Keratinocyte (primary cell): ENCODE results near the gene CDH15. TPM values are rescaled to one million over a fixed set of nuclear protein-coding genes. Genes with fewer than 3 reads are reported as not detected.

Experiments used
- DNase-seq: peaks from one replicate; pipeline ENCODE4 v3.0.0-alpha.2; 2011; ENCODE audit warnings: low read depth, missing footprints, low spot score
- FAIRE-seq: peaks from 2 replicates; lab custom pipeline; 2011; peaks lifted over from hg19 to GRCh38; lab: Jason Lieb, UNC
- H2AFZ ChIP-seq: 2 replicates; pipeline ENCODE4 v1.6.0; 2012; ENCODE audit warnings: low read length, control low read depth, inconsistent platforms; ENCODE audit not compliant: control insufficient read depth
- H3K27ac ChIP-seq: 2 replicates; pipeline ENCODE4 v1.5.1; 2011; ENCODE audit warnings: low read length; ENCODE audit not compliant: control insufficient read depth, insufficient read depth
- H3K27me3 ChIP-seq: 3 replicates; pipeline ENCODE4 v1.6.0; 2011; ENCODE audit warnings: low read length; ENCODE audit not compliant: control insufficient read depth, insufficient read depth; ENCODE audit errors: extremely low read depth
- H3K36me3 ChIP-seq, 2 experiments: 2 replicates in 1 of 2; 3 replicates in 1 of 2; pipeline ENCODE4 v1.5.1; 2011; ENCODE audit warnings: low read length in 2 of 2, mild to moderate bottlenecking in 1 of 2; ENCODE audit not compliant: control insufficient read depth in 2 of 2, insufficient read depth in 2 of 2; ENCODE audit errors: extremely low read depth in 1 of 2
- H3K4me1 ChIP-seq: 3 replicates; pipeline ENCODE4 v1.5.1; 2011; ENCODE audit warnings: low read length; ENCODE audit not compliant: control insufficient read depth, insufficient read depth; ENCODE audit errors: extremely low read depth
- H3K4me2 ChIP-seq: 3 replicates; pipeline ENCODE4 v1.6.0; 2011; ENCODE audit warnings: low read depth, low read length; ENCODE audit not compliant: control insufficient read depth, insufficient read depth; ENCODE audit errors: extremely low read depth
- H3K4me3 ChIP-seq, 3 experiments: fragments of 200-600 bp in 1 of 3; sonication (generic) in 1 of 3; 2 replicates in 2 of 3; 3 replicates in 1 of 3; pipeline ENCODE4 v1.5.1; 2011 to 2016; ENCODE audit warnings: low read length in 3 of 3, mild to moderate bottlenecking in 3 of 3, control low read depth in 2 of 3, inconsistent platforms in 1 of 3, low read depth in 1 of 3, mixed read lengths in 1 of 3, mixed run types in 1 of 3, moderate library complexity in 1 of 3; ENCODE audit not compliant: control insufficient read depth in 2 of 3, insufficient read depth in 2 of 3; ENCODE audit errors: extremely low read depth in 1 of 3
- H3K79me2 ChIP-seq: 2 replicates; pipeline ENCODE4 v1.6.0; 2012; ENCODE audit warnings: low read length; ENCODE audit not compliant: control insufficient read depth, insufficient read depth
- H3K9ac ChIP-seq: 3 replicates; pipeline ENCODE4 v1.6.0; 2011; ENCODE audit warnings: low read length; ENCODE audit not compliant: control insufficient read depth, insufficient read depth; ENCODE audit errors: extremely low read depth
- H3K9me1 ChIP-seq: 3 replicates; pipeline ENCODE4 v1.6.0; 2011; ENCODE audit warnings: low read length; ENCODE audit not compliant: control insufficient read depth, insufficient read depth; ENCODE audit errors: extremely low read depth
- H3K9me3 ChIP-seq: 2 replicates; pipeline ENCODE4 v1.5.1; 2012; ENCODE audit warnings: low read depth, low read length; ENCODE audit not compliant: control insufficient read depth
- H4K20me1 ChIP-seq: 3 replicates; pipeline ENCODE4 v1.6.0; 2011; ENCODE audit warnings: low read length; ENCODE audit not compliant: control insufficient read depth, insufficient read depth; ENCODE audit errors: extremely low read depth
- CTCF ChIP-seq, 3 experiments: IDR thresholded peaks in 1 of 3; conservative IDR thresholded peaks in 1 of 3; optimal IDR thresholded peaks in 1 of 3; 2 replicates in 2 of 3; 3 replicates in 1 of 3; pipeline versions ENCODE3 to v1.5.1; 2011; ENCODE audit warnings: low read length in 3 of 3, mild to moderate bottlenecking in 3 of 3, moderate library complexity in 2 of 3, control low read depth in 1 of 3, inconsistent platforms in 1 of 3; ENCODE audit not compliant: insufficient read depth in 2 of 3; ENCODE audit errors: extremely low read depth in 1 of 3
- EZH2 ChIP-seq: IDR thresholded peaks from one replicate; pipeline ENCODE4 v1.6.1; 2012; ENCODE audit warnings: inconsistent platforms, mild to moderate bottlenecking, low read length, moderate library complexity
- dilution Hi-C: fragments of 300-500 bp; cut with MboI; formaldehyde crosslinking; loops from one replicate; pipeline ENCODE4 v1.7.0; 2020; ENCODE audit warnings: low sequenced_read_pairs; ENCODE audit not compliant: extremely low pct_ligation_motif_present
- polyA plus RNA-seq, 5 experiments: library from polyadenylated mRNA; depleted of rRNA in 3 of 5; stranded (reverse) in 3 of 5; stranded (forward) in 1 of 5; unstranded in 1 of 5; fragments of >200 nt; gene quantifications; 1 replicate in 1 of 5; 2 replicates in 3 of 5; 3 replicates in 1 of 5; pipeline versions ENCODE4 v1.2.1 to v1.2.3, GENCODE V29; 2011 to 2012; ENCODE audit warnings: missing spikeins in 2 of 5, low read depth in 1 of 5, low replicate concordance in 1 of 5

The CDH15 gene
- polyA plus RNA-seq, 1 donor (not counting 4 experiments of a cell fraction or from before 2014, with no cell fraction given) = not detected

DNA sequence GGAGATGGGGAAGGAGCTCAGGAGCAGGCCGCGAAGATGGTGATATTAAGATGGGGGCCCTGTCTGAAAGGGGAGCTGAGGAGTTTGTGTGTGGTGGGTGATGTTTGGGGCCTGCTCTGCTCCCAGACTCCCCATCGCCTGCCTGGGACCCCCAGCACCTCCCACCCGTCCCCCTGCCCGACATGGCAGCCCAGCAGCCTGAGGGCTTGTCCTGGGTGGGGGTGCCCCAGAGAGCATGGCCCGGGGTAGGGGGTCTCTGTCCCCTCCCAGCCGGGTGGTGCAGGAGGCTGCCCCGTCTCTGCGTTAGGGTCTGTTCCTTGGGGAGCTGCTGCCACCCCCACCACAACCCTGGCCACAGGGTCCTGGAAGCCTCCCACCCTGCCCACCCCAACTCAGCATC, 5.2 kb downstream of the CDH15 start:
- H3K9ac ChIP-seq = no peak overlapping the region
- no peak overlapping the region for H3K4me2 ChIP-seq
- no peaks in the 10 kb centered on the region for H3K36me3 ChIP-seq
- H2AFZ ChIP-seq = no peak overlapping the region
- TF ChIP-seq EZH2 = no peak
- no peak for TF ChIP-seq CTCF (optimal IDR thresholded peaks at IDR 0.05 in 1 of 3, IDR thresholded peaks at IDR 0.05 in 1 of 3, conservative IDR thresholded peaks at IDR 0.05 in 1 of 3; ENCODE audit: extremely low read depth in 1 of 3, insufficient read depth in 2 of 3, low read length in 3 of 3)
- FAIRE-seq (no peak), DNase-seq (no peak)
- peaks cover 35% of the 10 kb centered on the region for H3K27me3 ChIP-seq
- no peak overlapping the region for H3K4me3 ChIP-seq
- no peak overlapping the region for H3K27ac ChIP-seq
- dilution Hi-C loops = no loop called here
- no peaks in the 10 kb centered on the region for H3K9me1 ChIP-seq
- no peaks in the 10 kb centered on the region for H4K20me1 ChIP-seq
- no peaks in the 10 kb centered on the region for H3K79me2 ChIP-seq
- H3K9me3 ChIP-seq = no peaks in the 10 kb centered on the region
- H3K4me1 ChIP-seq = peaks cover 2% of the 10 kb centered on the region

DNA sequence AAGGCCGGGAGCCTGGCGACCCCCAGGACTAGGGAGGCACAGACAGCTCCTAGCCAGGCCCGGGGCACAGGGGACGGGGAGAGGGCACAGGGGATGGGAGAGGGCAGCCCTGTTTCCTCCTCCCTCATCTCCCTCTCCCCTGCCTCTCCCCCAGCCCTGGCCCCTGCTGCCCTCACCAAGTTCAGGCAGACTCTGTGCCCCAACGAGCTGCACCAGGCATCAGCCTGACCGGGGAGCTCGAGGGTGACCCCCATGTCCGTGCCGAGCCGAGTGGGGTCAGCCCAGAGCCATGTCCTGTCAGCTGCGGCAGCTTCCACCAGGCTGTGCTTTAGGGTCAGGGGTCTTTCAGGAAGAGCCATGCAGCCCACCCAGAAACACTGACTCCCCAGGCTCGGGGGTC, 6.0 kb downstream of the CDH15 start:
- Histone ChIP-seq H4K20me1 (no peaks in the 10 kb centered on the region), H3K9me1 (no peaks in the 10 kb centered on the region), H3K4me1 (peaks cover 2% of the 10 kb centered on the region), H3K79me2 (no peaks in the 10 kb centered on the region), H3K4me2 (no peak overlapping the region), H2AFZ (no peak overlapping the region), H3K27me3 (peaks cover 28% of the 10 kb centered on the region), H3K4me3 (no peak overlapping the region), H3K9ac (no peak overlapping the region), H3K9me3 (no peaks in the 10 kb centered on the region), H3K27ac (no peak overlapping the region), H3K36me3 (no peaks in the 10 kb centered on the region)
- no peak for TF ChIP-seq EZH2
- FAIRE-seq = no peak
- DNase-seq = no peak
- dilution Hi-C loops = no loop called here

DNA sequence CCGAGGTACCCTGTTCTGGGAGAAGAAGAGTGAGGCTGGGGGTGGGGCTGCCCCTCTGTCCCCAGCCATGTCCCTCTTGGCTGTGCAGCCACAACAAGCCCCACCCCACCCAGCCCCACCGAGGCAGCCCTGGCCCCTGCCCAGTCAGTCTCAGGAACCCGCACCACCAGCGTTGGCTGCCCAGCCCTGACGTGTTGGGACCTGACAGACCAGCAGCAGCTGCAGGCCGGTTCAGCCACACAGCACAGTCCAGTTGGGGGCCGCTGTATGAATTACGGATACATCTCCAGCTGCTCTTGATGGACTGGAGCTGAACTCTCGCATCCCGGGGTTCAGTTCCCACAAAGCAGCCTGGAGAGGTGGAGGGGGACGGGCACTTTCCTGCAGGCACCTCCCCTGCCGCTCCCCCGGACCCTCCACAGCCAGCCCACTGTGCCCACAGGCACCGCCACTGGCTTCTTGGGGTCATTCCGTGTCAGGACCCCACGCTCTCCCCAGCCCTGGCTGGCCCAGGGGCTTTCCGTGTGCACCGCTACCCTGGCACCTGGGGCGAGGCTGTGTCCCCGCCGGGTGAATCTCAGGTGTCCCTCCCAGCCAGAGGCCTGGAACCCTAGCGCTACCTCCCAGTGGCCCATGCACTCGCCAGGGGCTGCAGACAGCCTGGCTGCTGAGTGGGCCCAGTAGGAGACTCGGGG, 7.1 kb downstream of the CDH15 start:
- Histone ChIP-seq H3K79me2 (no peaks in the 10 kb centered on the region), H3K36me3 (no peaks in the 10 kb centered on the region), H3K4me3 (no peak overlapping the region), H3K9ac (no peak overlapping the region), H3K9me1 (no peaks in the 10 kb centered on the region), H4K20me1 (no peaks in the 10 kb centered on the region), H3K27ac (no peak overlapping the region), H3K27me3 (peaks cover 25% of the 10 kb centered on the region), H3K9me3 (no peaks in the 10 kb centered on the region), H3K4me2 (no peak overlapping the region), H2AFZ (no peak overlapping the region), H3K4me1 (peaks cover 2% of the 10 kb centered on the region)
- TF ChIP-seq EZH2 = no peak
- TF ChIP-seq CTCF (optimal IDR thresholded peaks at IDR 0.05 in 1 of 3, IDR thresholded peaks at IDR 0.05 in 1 of 3, conservative IDR thresholded peaks at IDR 0.05 in 1 of 3; ENCODE audit: extremely low read depth in 1 of 3, insufficient read depth in 2 of 3, low read length in 3 of 3) = no peak
- DNase-seq (no peak), FAIRE-seq (no peak)
- dilution Hi-C loops = no loop called here
